H9 (cell line): Measurements from ENCODE around the gene C1RL. TPM values are rescaled to one million over a fixed set of nuclear protein-coding genes. Genes with fewer than 3 reads are reported as not detected.

Experiments
- DNase-seq: peaks from one replicate; pipeline ENCODE4 v3.0.0-alpha.2; 2017
- H2AFZ ChIP-seq: one replicate; pipeline ENCODE4 v1.6.1; 2013; ENCODE audit warnings: mild to moderate bottlenecking, low read length, control low read depth, moderate library complexity
- H2AK5ac ChIP-seq: 2 replicates; pipeline ENCODE4 v1.6.1; 2013; ENCODE audit warnings: low read length, control low read depth, mixed read lengths; ENCODE audit not compliant: insufficient read length
- H2BK120ac ChIP-seq: one replicate; pipeline ENCODE4 v1.6.1; 2013; ENCODE audit warnings: low read depth, mild to moderate bottlenecking, low read length, control low read depth, inconsistent platforms; ENCODE audit not compliant: poor library complexity, severe bottlenecking
- H2BK12ac ChIP-seq: 2 replicates; pipeline ENCODE4 v1.6.1; 2013; ENCODE audit warnings: low read length, control low read depth, mixed read lengths, low read depth; ENCODE audit not compliant: insufficient read length
- H2BK15ac ChIP-seq: 2 replicates; pipeline ENCODE4 v1.6.1; 2013; ENCODE audit warnings: low read depth, low read length, control low read depth
- H2BK20ac ChIP-seq: one replicate; pipeline ENCODE4 v1.6.1; 2013; ENCODE audit warnings: low read depth, mild to moderate bottlenecking, low read length, control low read depth, inconsistent platforms; ENCODE audit not compliant: poor library complexity, severe bottlenecking
- H2BK5ac ChIP-seq: 2 replicates; pipeline ENCODE4 v1.6.1; 2013; ENCODE audit warnings: low read length, control low read depth, mixed read lengths; ENCODE audit not compliant: insufficient read length
- H3K14ac ChIP-seq: 2 replicates; pipeline ENCODE4 v1.6.1; 2013; ENCODE audit warnings: low read length, control low read depth; ENCODE audit not compliant: insufficient read depth
- H3K18ac ChIP-seq: 2 replicates; pipeline ENCODE4 v1.6.1; 2013; ENCODE audit warnings: low read depth, mild to moderate bottlenecking, mixed read lengths, low read length, control low read depth; ENCODE audit not compliant: insufficient read length
- H3K23ac ChIP-seq: 2 replicates; pipeline ENCODE4 v1.6.1; 2013; ENCODE audit warnings: low read length, control low read depth, mixed read lengths, low read depth; ENCODE audit not compliant: insufficient read length
- H3K23me2 ChIP-seq: 2 replicates; pipeline ENCODE4 v1.6.1; 2013; ENCODE audit warnings: low read depth, mild to moderate bottlenecking, mixed read lengths, low read length, control low read depth; ENCODE audit not compliant: insufficient read length, poor library complexity, severe bottlenecking
- H3K27ac ChIP-seq: 2 replicates; pipeline ENCODE4 v1.5.1; 2013; ENCODE audit warnings: low read length, control low read depth, mixed read lengths, low read depth; ENCODE audit not compliant: insufficient read length
- H3K27me3 ChIP-seq: 2 replicates; pipeline ENCODE4 v1.6.1; 2013; ENCODE audit warnings: low read length, control low read depth, inconsistent platforms; ENCODE audit not compliant: insufficient read depth
- H3K4ac ChIP-seq: 2 replicates; pipeline ENCODE4 v1.6.1; 2013; ENCODE audit warnings: low read depth, mild to moderate bottlenecking, control low read depth, inconsistent platforms, low read length, moderate library complexity
- H3K4me1 ChIP-seq: 2 replicates; pipeline ENCODE4 v1.6.1; 2013; ENCODE audit warnings: low read length, control low read depth, inconsistent platforms; ENCODE audit not compliant: insufficient read depth
- H3K4me2 ChIP-seq: 2 replicates; pipeline ENCODE4 v1.6.1; 2013; ENCODE audit warnings: low read length, control low read depth, mixed read lengths; ENCODE audit not compliant: insufficient read length, insufficient read depth
- H3K56ac ChIP-seq: 2 replicates; pipeline ENCODE4 v1.6.1; 2013; ENCODE audit warnings: low read depth, mild to moderate bottlenecking, mixed read lengths, low read length, control low read depth; ENCODE audit not compliant: insufficient read length
- H3K79me1 ChIP-seq: 2 replicates; pipeline ENCODE4 v1.6.1; 2013; ENCODE audit warnings: low read depth, mild to moderate bottlenecking, moderate library complexity, low read length, control low read depth, inconsistent platforms; ENCODE audit not compliant: insufficient read depth, poor library complexity, severe bottlenecking
- H3K79me2 ChIP-seq: 2 replicates; pipeline ENCODE4 v1.6.1; 2013; ENCODE audit warnings: low read length, control low read depth, inconsistent platforms; ENCODE audit not compliant: insufficient read depth
- H3K9ac ChIP-seq: 2 replicates; pipeline ENCODE4 v1.6.1; 2013; ENCODE audit warnings: low read length, control low read depth, mixed read lengths; ENCODE audit not compliant: insufficient read length; ENCODE audit errors: extremely low read depth
- H3K9me3 ChIP-seq: one replicate; pipeline ENCODE4 v1.6.1; 2013; ENCODE audit warnings: low read depth, low read length, inconsistent platforms; ENCODE audit not compliant: control insufficient read depth
- H3T11ph ChIP-seq: one replicate; pipeline ENCODE4 v1.6.1; 2013; ENCODE audit warnings: mild to moderate bottlenecking, low read length, control low read depth, inconsistent platforms
- H4K20me1 ChIP-seq: one replicate; pipeline ENCODE4 v1.6.1; 2013; ENCODE audit not compliant: control insufficient read depth, insufficient read length, insufficient read depth
- H4K5ac ChIP-seq: 2 replicates; pipeline ENCODE4 v1.6.1; 2013; ENCODE audit warnings: low read depth, mild to moderate bottlenecking, mixed read lengths, low read length, control low read depth; ENCODE audit not compliant: insufficient read length
- H4K8ac ChIP-seq: replicated peaks from 2 replicates; pipeline ENCODE4 v1.6.1; 2013; ENCODE audit warnings: low read length, control low read depth, mixed read lengths, low read depth; ENCODE audit not compliant: insufficient read length
- H4K91ac ChIP-seq: 2 replicates; pipeline ENCODE4 v1.6.1; 2013; ENCODE audit warnings: low read depth, mild to moderate bottlenecking, moderate library complexity, mixed read lengths, low read length, control low read depth; ENCODE audit not compliant: insufficient read length
- H3K27ac Mint-ChIP-seq, 3 experiments: 2 replicates in 2 of 3; 3 replicates in 1 of 3; pipeline ENCODE4 v1.8.0; 2020 to 2021; ENCODE audit warnings: mixed read lengths in 3 of 3, mild to moderate bottlenecking in 1 of 3, moderate library complexity in 1 of 3
- H3K27me3 Mint-ChIP-seq: 2 replicates; pipeline ENCODE4 v1.8.0; 2021; ENCODE audit warnings: low read depth, mild to moderate bottlenecking, moderate library complexity, mixed read lengths
- H3K36me3 Mint-ChIP-seq, 3 experiments: 2 replicates in 2 of 3; 3 replicates in 1 of 3; pipeline ENCODE4 v1.8.0; 2020 to 2021; ENCODE audit warnings: low read depth in 3 of 3, mixed read lengths in 3 of 3; ENCODE audit not compliant: insufficient read depth in 1 of 3
- H3K4me1 Mint-ChIP-seq, 2 experiments: 2 replicates each; pipeline ENCODE4 v1.8.0; 2020; ENCODE audit warnings: mixed read lengths in 2 of 2
- H3K4me3 Mint-ChIP-seq, 2 experiments: 2 replicates in 1 of 2; 3 replicates in 1 of 2; pipeline ENCODE4 v1.8.0; 2020 to 2021; ENCODE audit warnings: mild to moderate bottlenecking in 2 of 2, mixed read lengths in 2 of 2, moderate library complexity in 1 of 2
- H3K9me3 Mint-ChIP-seq, 2 experiments: 2 replicates in 1 of 2; 3 replicates in 1 of 2; pipeline ENCODE4 v1.8.0; 2020; ENCODE audit warnings: mild to moderate bottlenecking in 2 of 2, mixed read lengths in 2 of 2, moderate library complexity in 1 of 2
- CTCF ChIP-seq: fragments of 200-600 bp; sonication (generic); conservative IDR thresholded peaks from 3 replicates; pipeline ENCODE4 v1.8.0; 2021; ENCODE audit warnings: antibody characterized with exemption, mild to moderate bottlenecking
- WGBS: extraction: QIAGEN DNeasy Blood & Tissue Kit; methylation state at CpG from one replicate; pipeline ENCODE4 v1.1.7; 2013; ENCODE audit warnings: missing lambda C conversion rate, low lambda C conversion rate, mixed read lengths; ENCODE audit not compliant: insufficient read length; ENCODE audit errors: extremely low coverage; 5-methylcytosine and 5-hydroxymethylcytosine counted together
- total RNA-seq: library from RNA; stranded (reverse); gene quantifications from 2 replicates; pipeline ENCODE4 v1.2.1, GENCODE V29; 2021

C1RL gene
- total RNA-seq, 1 experiment from 2014 or later = 15.1 TPM

GRCh38 chr12:7156259-7157197 lies 47.5 kb upstream of the C1RL start:
- H2BK20ac ChIP-seq = no peak overlapping the region
- H3K4me1 Mint-ChIP-seq = no peaks in the 10 kb centered on the region
- peaks cover 0 to 7% (median 5%) of the 10 kb centered on the region in 3 experiments; a peak in 3 of 7 replicates for H3K36me3 Mint-ChIP-seq
- no peaks in the 10 kb centered on the region for H3K79me1 ChIP-seq
- no peak overlapping the region for H4K5ac ChIP-seq
- H3K14ac ChIP-seq = no peak overlapping the region
- H3K23ac ChIP-seq = no peak overlapping the region
- no peaks in the 10 kb centered on the region for H3K9me3 ChIP-seq
- no peaks in the 10 kb centered on the region for H3K79me2 ChIP-seq
- no peak overlapping the region for H2BK12ac ChIP-seq
- H3T11ph ChIP-seq = no peak overlapping the region
- no peak overlapping the region for H4K8ac ChIP-seq
- H2AK5ac ChIP-seq = no peak overlapping the region
- no peak overlapping the region for H4K91ac ChIP-seq
- no peaks in the 10 kb centered on the region for H3K23me2 ChIP-seq
- H3K27ac Mint-ChIP-seq = peak overlapping the region in 1 of 3 experiments; percentile 45; a peak in 1 of 7 replicates
- peaks cover 6% of the 10 kb centered on the region; the same call in 1 of the 2 replicates for H3K27me3 Mint-ChIP-seq
- H3K9ac ChIP-seq = no peak overlapping the region
- DNase-seq = no peak
- no peak overlapping the region for H3K18ac ChIP-seq
- H2AFZ ChIP-seq = no peak overlapping the region
- H2BK15ac ChIP-seq = no peak overlapping the region
- no peak overlapping the region for H3K27ac ChIP-seq
- WGBS = no CpG with 5 or more reads among the region's 24 CpGs
- H3K4me3 Mint-ChIP-seq = no peak overlapping the region
- H2BK5ac ChIP-seq = no peak overlapping the region
- H3K9me3 Mint-ChIP-seq = no peaks in the 10 kb centered on the region
- no peaks in the 10 kb centered on the region for H4K20me1 ChIP-seq
- no peaks in the 10 kb centered on the region for H3K4me1 ChIP-seq
- no peak for TF ChIP-seq CTCF
- H3K27me3 ChIP-seq = no peaks in the 10 kb centered on the region
- no peak overlapping the region for H3K56ac ChIP-seq
- H3K4me2 ChIP-seq = no peak overlapping the region
- no peak overlapping the region for H2BK120ac ChIP-seq
- no peak overlapping the region for H3K4ac ChIP-seq
